ENCODE data around the gene SEM1.

- TF ChIP-seq CTCF (conservative IDR thresholded peaks at IDR 0.05), result no peak
- TF ChIP-seq ZFX (IDR thresholded peaks at IDR 0.05), result no peak
Observed at GRCh38 chr7:96738705-96739104, 29.1 kb upstream of the SEM1 start.

All from C4-2B (cell line).